NCI-H1092 (cell line): Measurements from ENCODE around the gene HHATL.

Experiments
- DNase-seq: peaks from one replicate; lab custom pipeline; 2025; lab: John Stamatoyannopoulos, UW

The HHATL gene

GRCh38 chr3:42652611-42653302 lies 49.8 kb downstream of the HHATL start:
- no peak for DNase-seq

DNA sequence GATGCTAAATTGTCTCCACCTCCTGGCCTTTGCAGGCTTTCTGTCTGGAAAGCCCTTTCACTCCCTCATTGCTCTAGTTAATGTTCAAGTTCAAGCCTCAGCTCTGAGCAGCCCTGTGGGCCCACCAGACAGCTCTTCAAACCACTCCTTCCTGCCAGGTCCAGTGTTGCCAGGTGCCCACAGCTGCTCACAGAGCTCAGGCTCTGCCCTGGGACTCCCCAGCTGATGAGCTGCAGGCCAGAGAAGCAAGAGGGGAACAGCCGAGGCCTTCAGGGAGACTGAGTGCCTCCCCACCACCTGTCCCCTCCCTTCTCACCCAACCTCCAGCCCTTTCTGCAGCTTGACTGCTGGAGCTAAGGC lies 50.4 kb downstream of the HHATL start:
- no peak for DNase-seq

DNA sequence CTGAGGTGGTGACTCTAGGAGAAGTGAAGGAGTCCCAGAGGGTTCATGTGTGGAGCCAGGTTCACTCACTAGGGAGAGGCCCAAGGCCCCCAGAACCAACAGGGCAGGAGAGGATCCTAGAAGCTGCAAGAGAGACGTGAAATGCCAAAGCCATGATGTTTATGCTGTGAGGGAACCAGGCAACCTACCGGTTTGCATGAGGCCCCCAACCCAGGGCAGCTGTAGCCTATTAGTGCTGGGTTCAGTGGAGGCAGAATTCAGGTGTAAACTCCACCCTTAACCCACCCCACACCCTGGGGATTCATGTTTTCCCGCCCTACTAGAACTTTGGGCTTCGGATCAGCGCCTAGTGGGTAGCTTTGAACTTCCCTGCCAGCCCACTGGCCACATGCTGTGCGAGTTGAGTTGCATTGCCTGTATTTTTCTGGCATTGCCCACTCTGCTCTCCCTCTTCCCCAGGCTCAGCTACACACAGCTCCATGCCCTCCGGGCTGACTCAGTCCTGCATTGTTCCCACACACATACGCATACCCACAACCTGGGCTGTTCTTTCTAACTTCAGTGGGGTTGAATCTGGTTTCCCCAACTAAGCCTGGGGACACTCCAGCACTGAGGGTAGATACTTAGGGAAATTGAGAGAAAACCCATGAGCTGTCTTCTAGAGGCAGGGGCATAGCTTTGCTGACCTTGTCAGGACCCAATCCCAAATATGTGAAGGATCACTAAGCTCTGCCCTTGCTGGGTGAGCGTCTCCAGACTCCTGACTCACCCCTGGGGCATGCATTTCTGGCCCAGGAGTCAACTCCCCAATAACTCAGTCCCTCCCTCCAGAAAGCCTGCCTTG lies 51.1 kb downstream of the HHATL start:
- DNase-seq: no peak

- no peak for DNase-seq
Measured at GRCh38 chr3:42649783-42650182, 52.8 kb downstream of the HHATL start.

- DNase-seq: no peak
Measured at GRCh38 chr3:42649006-42649405, 53.6 kb downstream of the HHATL start.

DNA sequence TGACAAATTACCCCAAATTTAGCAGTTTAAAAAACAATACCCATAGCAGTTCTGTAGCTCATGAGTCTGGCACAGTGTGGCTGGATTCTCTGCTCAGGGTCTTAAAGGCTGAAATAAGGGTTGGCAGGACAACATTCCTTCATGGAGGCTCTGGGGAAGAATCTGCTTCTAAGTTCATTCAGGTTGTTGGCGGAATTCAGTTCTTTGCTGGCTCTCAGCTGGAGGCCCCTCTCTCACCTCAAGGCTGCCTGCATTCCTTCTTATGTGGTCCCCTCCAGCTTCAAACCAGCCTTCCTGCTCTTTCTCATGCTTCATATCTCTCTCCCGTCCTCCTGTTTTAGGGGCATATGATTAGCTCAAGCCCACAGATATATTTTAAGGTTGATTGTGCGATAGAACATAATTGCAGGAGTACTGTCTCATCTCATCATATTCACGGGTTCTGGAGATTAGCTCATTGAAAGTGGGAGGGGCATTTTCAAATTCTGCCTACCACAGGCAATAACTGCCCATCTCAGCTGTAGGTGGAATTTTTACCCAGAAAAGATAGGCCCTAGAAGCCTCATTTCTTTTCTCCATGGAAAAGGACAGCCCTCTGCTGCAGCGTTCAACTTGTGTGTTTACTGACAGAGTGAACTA lies 54.7 kb downstream of the HHATL start:
- no peak for DNase-seq
